HUES6 (cell line): ENCODE measurements around the gene TBC1D22B.

ENCODE experiments used
- H3K27ac ChIP-seq: 2 replicates; pipeline ENCODE4 v1.7.0; 2013; ENCODE audit warnings: low read depth, mild to moderate bottlenecking, low read length, inconsistent platforms
- H3K27me3 ChIP-seq: 2 replicates; pipeline ENCODE4 v1.6.1; 2013; ENCODE audit warnings: low read length; ENCODE audit not compliant: control insufficient read depth, insufficient read depth
- H3K36me3 ChIP-seq: 2 replicates; pipeline ENCODE4 v1.6.1; 2013; ENCODE audit warnings: low read length; ENCODE audit not compliant: control insufficient read depth, insufficient read depth
- H3K4me1 ChIP-seq: 2 replicates; pipeline ENCODE4 v1.6.1; 2013; ENCODE audit warnings: low read length; ENCODE audit not compliant: control insufficient read depth, insufficient read depth
- H3K4me3 ChIP-seq: 2 replicates; pipeline ENCODE4 v1.5.1; 2013; ENCODE audit warnings: low read depth, low read length
- H3K9ac ChIP-seq: one replicate; pipeline ENCODE4 v1.6.1; 2013; ENCODE audit warnings: mild to moderate bottlenecking, low read length
- H3K9me3 ChIP-seq: 2 replicates; pipeline ENCODE4 v1.6.1; 2013; ENCODE audit warnings: low read depth, low read length; ENCODE audit not compliant: control insufficient read depth, insufficient read depth

TBC1D22B gene

GRCh38 chr6:37273690-37274089, 16.1 kb downstream of the TBC1D22B start:
- Histone ChIP-seq H3K27me3 (no peaks in the 10 kb centered on the region), H3K9me3 (no peaks in the 10 kb centered on the region), H3K9ac (no peak overlapping the region), H3K36me3 (peaks cover 15% of the 10 kb centered on the region; the same call in 1 of the 2 replicates), H3K27ac (no peak overlapping the region), H3K4me1 (no peaks in the 10 kb centered on the region), H3K4me3 (no peak overlapping the region)

- H3K36me3 ChIP-seq = peaks cover 23% of the 10 kb centered on the region
- H3K9me3 ChIP-seq = no peaks in the 10 kb centered on the region
- no peak overlapping the region for H3K9ac ChIP-seq
- H3K4me3 ChIP-seq = no peak overlapping the region
- H3K27ac ChIP-seq = no peak overlapping the region
- H3K27me3 ChIP-seq = no peaks in the 10 kb centered on the region
- H3K4me1 ChIP-seq = no peaks in the 10 kb centered on the region
These were observed 17.8 kb downstream of the TBC1D22B start for GRCh38 chr6:37275350-37275749.

- Histone ChIP-seq H3K9me3 (no peaks in the 10 kb centered on the region), H3K27me3 (no peaks in the 10 kb centered on the region), H3K4me3 (no peak overlapping the region), H3K4me1 (no peaks in the 10 kb centered on the region), H3K27ac (no peak overlapping the region), H3K36me3 (peaks cover 30% of the 10 kb centered on the region), H3K9ac (no peak overlapping the region)
These were observed 19.4 kb downstream of the TBC1D22B start for GRCh38 chr6:37277001-37277409.

GRCh38 chr6:37279366-37280134, 22.0 kb downstream of the TBC1D22B start:
- H3K4me1 ChIP-seq = no peaks in the 10 kb centered on the region
- H3K36me3 ChIP-seq = peaks cover 56% of the 10 kb centered on the region
- H3K27me3 ChIP-seq = no peaks in the 10 kb centered on the region
- no peak overlapping the region for H3K27ac ChIP-seq
- no peak overlapping the region for H3K9ac ChIP-seq
- H3K4me3 ChIP-seq = no peak overlapping the region
- no peaks in the 10 kb centered on the region for H3K9me3 ChIP-seq

DNA sequence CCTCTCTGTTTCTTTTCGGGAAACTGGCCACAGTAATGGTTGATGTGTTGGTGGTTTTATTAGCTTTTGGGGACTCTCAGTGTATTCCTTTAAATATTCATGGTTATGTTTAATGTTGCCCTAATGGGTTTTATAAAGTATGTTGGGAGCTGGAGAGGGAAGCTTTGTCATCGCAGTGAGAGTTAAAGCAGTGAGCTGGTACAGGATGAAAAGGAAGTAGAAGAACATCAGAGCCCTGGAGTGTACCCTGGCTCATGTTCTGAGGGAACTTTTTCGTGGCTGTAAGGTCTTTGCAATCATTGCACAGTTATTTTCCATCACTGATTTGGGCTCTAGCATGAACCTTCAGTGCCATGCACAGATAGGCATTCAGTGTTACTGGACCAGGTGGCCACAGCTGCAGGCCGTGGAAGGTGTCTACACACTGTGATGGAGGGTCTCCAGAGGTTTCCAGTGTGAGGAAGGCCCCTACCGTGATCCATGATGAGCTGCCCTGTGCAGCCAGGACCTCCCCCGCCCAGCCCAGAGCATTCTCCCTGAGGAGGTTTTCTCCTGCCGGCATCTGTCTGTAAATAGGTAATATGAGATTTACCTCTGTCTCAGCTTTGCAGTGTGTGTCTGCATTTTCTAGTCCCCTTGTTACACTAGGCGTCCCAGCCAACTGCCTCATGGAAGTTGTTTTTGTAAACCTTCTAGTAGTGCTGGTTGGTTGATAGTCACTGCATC, 22.8 kb downstream of the TBC1D22B start:
- Histone ChIP-seq H3K4me1 (no peaks in the 10 kb centered on the region), H3K9me3 (no peaks in the 10 kb centered on the region), H3K36me3 (peaks cover 62% of the 10 kb centered on the region), H3K9ac (no peak overlapping the region), H3K4me3 (no peak overlapping the region), H3K27me3 (no peaks in the 10 kb centered on the region), H3K27ac (no peak overlapping the region)

DNA sequence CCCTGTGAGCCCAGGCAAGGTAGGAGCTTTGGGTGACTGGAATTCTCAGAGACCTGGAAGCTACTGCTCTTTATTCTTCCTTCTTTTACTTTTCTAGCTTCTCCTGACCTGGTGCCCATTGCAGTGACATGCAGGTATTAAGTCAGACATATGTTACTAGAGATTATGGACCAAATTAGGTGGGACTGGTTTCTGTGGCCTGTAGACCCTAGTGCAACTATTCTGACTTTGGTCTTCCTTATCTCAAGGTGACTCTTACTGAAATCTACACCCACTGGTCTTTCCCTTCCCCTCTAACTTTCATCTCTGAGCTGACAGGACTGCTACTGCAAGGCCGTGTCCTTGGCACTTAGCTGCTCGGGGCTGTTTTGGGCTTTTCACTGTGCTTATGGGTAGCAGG, 24.8 kb downstream of the TBC1D22B start:
- no peak overlapping the region for H3K4me3 ChIP-seq
- H3K27me3 ChIP-seq = no peaks in the 10 kb centered on the region
- no peaks in the 10 kb centered on the region for H3K9me3 ChIP-seq
- no peak overlapping the region for H3K9ac ChIP-seq
- no peak overlapping the region for H3K27ac ChIP-seq
- no peaks in the 10 kb centered on the region for H3K4me1 ChIP-seq
- H3K36me3 ChIP-seq = peaks cover 75% of the 10 kb centered on the region

- Histone ChIP-seq H3K9me3 (no peaks in the 10 kb centered on the region), H3K9ac (no peak overlapping the region), H3K27ac (no peak overlapping the region), H3K36me3 (peaks cover 84% of the 10 kb centered on the region), H3K4me1 (no peaks in the 10 kb centered on the region), H3K4me3 (no peak overlapping the region), H3K27me3 (no peaks in the 10 kb centered on the region)
These were observed 25.7 kb downstream of the TBC1D22B start for GRCh38 chr6:37283268-37283667.

DNA sequence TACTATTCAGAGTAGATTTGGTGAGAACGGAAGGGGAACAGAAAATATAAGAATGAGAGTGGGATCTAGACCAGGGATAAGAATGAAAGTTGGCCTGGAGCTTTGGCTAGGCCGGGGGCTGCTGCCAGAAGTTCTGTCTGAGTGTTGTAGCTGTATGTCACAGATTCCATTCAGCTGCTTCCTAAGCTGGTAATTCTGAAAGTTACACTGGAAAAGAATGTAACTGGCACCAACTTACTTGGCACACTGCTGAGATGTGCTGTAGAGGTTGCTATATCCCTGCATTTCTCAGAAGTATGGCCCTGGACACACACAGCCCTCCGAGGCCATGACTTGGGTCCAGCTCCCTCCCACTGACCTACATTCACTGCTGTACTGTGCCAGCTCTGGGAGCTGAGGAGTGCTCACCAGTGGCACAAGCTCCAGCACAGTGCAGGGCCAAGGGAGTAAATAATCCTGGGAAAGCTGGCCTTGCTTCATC, 26.1 kb downstream of the TBC1D22B start:
- Histone ChIP-seq H3K36me3 (peaks cover 85% of the 10 kb centered on the region), H3K27ac (no peak overlapping the region), H3K4me3 (no peak overlapping the region), H3K27me3 (no peaks in the 10 kb centered on the region), H3K9ac (no peak overlapping the region), H3K4me1 (no peaks in the 10 kb centered on the region), H3K9me3 (no peaks in the 10 kb centered on the region)

- Histone ChIP-seq H3K27ac (no peak overlapping the region), H3K36me3 (peaks cover 85% of the 10 kb centered on the region)
These were observed 27.2 kb downstream of the TBC1D22B start for GRCh38 chr6:37284781-37285180.

GRCh38 chr6:37285861-37286311, 28.3 kb downstream of the TBC1D22B start:
- H3K27ac ChIP-seq = no peak overlapping the region
- no peak overlapping the region for H3K4me3 ChIP-seq
- peaks cover 84% of the 10 kb centered on the region for H3K36me3 ChIP-seq
- no peaks in the 10 kb centered on the region; the same call in 1 of the 2 replicates for H3K4me1 ChIP-seq
- no peak overlapping the region for H3K9ac ChIP-seq
- no peaks in the 10 kb centered on the region for H3K9me3 ChIP-seq
- H3K27me3 ChIP-seq = no peaks in the 10 kb centered on the region

More at GRCh38 chr6:37284781-37285180, 27.2 kb downstream of the TBC1D22B start:
- Histone ChIP-seq H3K9me3 (no peaks in the 10 kb centered on the region), H3K4me1 (no peaks in the 10 kb centered on the region; the same call in 1 of the 2 replicates), H3K9ac (no peak overlapping the region), H3K4me3 (no peak overlapping the region), H3K27me3 (no peaks in the 10 kb centered on the region)
